ENCODE data around the gene DMWD.
"Not testable (repeated sequence)": the region's sequence is repeated elsewhere in the genome, so short reads cannot be mapped to it uniquely, and the experiment has no call there.

Gene DMWD

GRCh38 chr19:45816236-45817009, 23.8 kb upstream of the DMWD start:
- DNase-seq (ENCODE audit: low read depth in 2 of 2), result no peak

GRCh38 chr19:45815481-45816216, 23.0 kb upstream of the DMWD start:
- DNase-seq (ENCODE audit: low read depth in 2 of 2), result no peak

GRCh38 chr19:45814851-45815480, 22.3 kb upstream of the DMWD start, which contains the start of gene RSPH6A:
TSS of gene RSPH6A (minus strand) at chr19:45815308. CDS start at chr19:45815176, 132 bp downstream.
- no peak for DNase-seq (ENCODE audit: low read depth in 2 of 2)

GRCh38 chr19:45814166-45814780, 21.6 kb upstream of the DMWD start:
- DNase-seq (ENCODE audit: low read depth in 2 of 2), result no peak

GRCh38 chr19:45812297-45812696, 19.7 kb upstream of the DMWD start:
- no peak for DNase-seq (ENCODE audit: low read depth in 2 of 2)

GRCh38 chr19:45809643-45810159, 17.1 kb upstream of the DMWD start:
- DNase-seq (ENCODE audit: low read depth in 2 of 2), result no peak

- DNase-seq (ENCODE audit: low read depth in 2 of 2), result no peak
Observed at GRCh38 chr19:45805719-45806118, 13.1 kb upstream of the DMWD start.

- no peak for DNase-seq (ENCODE audit: low read depth in 2 of 2)
Observed at GRCh38 chr19:45804959-45805230, 12.2 kb upstream of the DMWD start.

- DNase-seq (ENCODE audit: low read depth in 2 of 2), result no peak
Observed at GRCh38 chr19:45804140-45804958, 11.7 kb upstream of the DMWD start.

GRCh38 chr19:45801603-45802175, 9.0 kb upstream of the DMWD start:
- DNase-seq (ENCODE audit: low read depth in 2 of 2), result no peak

GRCh38 chr19:45800070-45800553, 7.5 kb upstream of the DMWD start:
- DNase-seq (ENCODE audit: low read depth in 2 of 2), result no peak

- DNase-seq (ENCODE audit: low read depth in 2 of 2), result not testable (repeated sequence)
Observed at GRCh38 chr19:45799541-45799940, 6.9 kb upstream of the DMWD start.

- DNase-seq (ENCODE audit: low read depth in 2 of 2), result peak; percentile 30 to 33
Observed at GRCh38 chr19:45798995-45799517, 6.4 kb upstream of the DMWD start.

- no peak for DNase-seq (ENCODE audit: low read depth in 2 of 2)
Observed at GRCh38 chr19:45794627-45795026, 2.0 kb upstream of the DMWD start.

GRCh38 chr19:45793876-45794275, 1.2 kb upstream of the DMWD start:
- no peak for DNase-seq (ENCODE audit: low read depth in 2 of 2)

GRCh38 chr19:45793178-45793564, 526 bp upstream of the DMWD start:
- DNase-seq (ENCODE audit: low read depth in 2 of 2), result no peak

GRCh38 chr19:45791744-45792469, 738 bp downstream of the DMWD start:
- DNase-seq (ENCODE audit: low read depth in 2 of 2), result no peak

GRCh38 chr19:45790942-45791341, 1.7 kb downstream of the DMWD start:
- no peak for DNase-seq (ENCODE audit: low read depth in 2 of 2)

- no peak for DNase-seq (ENCODE audit: low read depth in 2 of 2)
Observed at GRCh38 chr19:45789035-45789786, 3.4 kb downstream of the DMWD start.
